Spinal cord (tissue), 10 donors: ENCODE data around the gene TCF25. TPM values are rescaled to one million over a fixed set of nuclear protein-coding genes. Genes with fewer than 3 reads are reported as not detected.
A peak's percentile ranks its signal among the peaks of the same experiment; 100 is the strongest.
"Not testable (repeated sequence)": the region's sequence is repeated elsewhere in the genome, so short reads cannot be mapped to it uniquely, and the experiment has no call there.

Experiments used
- DNase-seq, 6 donors: peaks; one replicate each; pipeline versions ENCODE4 v3.0.0 to v3.0.0-alpha.2; 2013 to 2015; ENCODE audit warnings: low spot score in 6 of 6, low read depth in 4 of 6
- H3K27ac ChIP-seq: one replicate; pipeline ENCODE4 v1.5.1; 2013; ENCODE audit warnings: low read depth, low read length, control low read depth
- H3K27me3 ChIP-seq: one replicate; pipeline ENCODE4 v1.6.1; 2013; ENCODE audit warnings: low read length; ENCODE audit not compliant: control insufficient read depth, insufficient read depth
- H3K36me3 ChIP-seq: one replicate; pipeline ENCODE4 v1.6.1; 2013; ENCODE audit warnings: low read length; ENCODE audit not compliant: control insufficient read depth, insufficient read depth
- H3K4me1 ChIP-seq: one replicate; pipeline ENCODE4 v1.6.1; 2013; ENCODE audit warnings: low read length; ENCODE audit not compliant: control insufficient read depth, insufficient read depth
- H3K4me3 ChIP-seq: one replicate; pipeline ENCODE4 v1.5.1; 2013; ENCODE audit warnings: low read depth, low read length, control low read depth
- H3K9me3 ChIP-seq: one replicate; pipeline ENCODE4 v1.6.1; 2013; ENCODE audit warnings: low read length; ENCODE audit not compliant: control insufficient read depth, insufficient read depth
- WGBS: methylation state at CpG from one replicate; pipeline ENCODE4 v1.1.5; 2013; ENCODE audit warnings: missing lambda C conversion rate; ENCODE audit not compliant: insufficient coverage; 5-methylcytosine and 5-hydroxymethylcytosine counted together
- polyA plus RNA-seq, 2 donors: library from polyadenylated mRNA; unstranded; fragments of 120-200 nt; gene quantifications; one replicate each; pipeline ENCODE4 v1.2.1, GENCODE V29; 2013; ENCODE audit not compliant: insufficient read length in 2 of 2
- total RNA-seq, 2 donors: library from RNA; depleted of rRNA in 1 of 2; stranded (reverse); fragments of 120-200 nt in 1 of 2; fragments of >200 nt in 1 of 2; gene quantifications; one replicate each; pipeline versions ENCODE4 v1.2.3 to v1.2.4, GENCODE V29; 2013 to 2014
- donor health status: healthy.

TCF25 gene
- total and polyA plus RNA-seq, 4 donors, result 114 to 240 (median 175) TPM

- no peak for DNase-seq
- Histone ChIP-seq H3K4me3 (no peak overlapping the region), H3K27ac (no peak overlapping the region), H3K4me1 (peaks cover 28% of the 10 kb centered on the region), H3K9me3 (no peaks in the 10 kb centered on the region), H3K27me3 (no peaks in the 10 kb centered on the region), H3K36me3 (peaks cover 31% of the 10 kb centered on the region)
- 84% methylated on average over 14 of the region's 17 CpGs for WGBS
Measured at GRCh38 chr16:89829630-89830437, 43.6 kb upstream of the TCF25 start.

GRCh38 chr16:89831810-89832328, 41.5 kb upstream of the TCF25 start:
- peaks cover 26% of the 10 kb centered on the region for H3K4me1 ChIP-seq
- no peak overlapping the region for H3K27ac ChIP-seq
- H3K4me3 ChIP-seq, result no peak overlapping the region
- WGBS, result 93% methylated on average over 25 of the region's 25 CpGs
- DNase-seq, result no peak
- no peaks in the 10 kb centered on the region for H3K9me3 ChIP-seq
- H3K27me3 ChIP-seq, result no peaks in the 10 kb centered on the region
- peaks cover 44% of the 10 kb centered on the region for H3K36me3 ChIP-seq

GRCh38 chr16:89833664-89834363, 39.6 kb upstream of the TCF25 start:
- WGBS, result 92% methylated on average over 39 of the region's 39 CpGs

DNA sequence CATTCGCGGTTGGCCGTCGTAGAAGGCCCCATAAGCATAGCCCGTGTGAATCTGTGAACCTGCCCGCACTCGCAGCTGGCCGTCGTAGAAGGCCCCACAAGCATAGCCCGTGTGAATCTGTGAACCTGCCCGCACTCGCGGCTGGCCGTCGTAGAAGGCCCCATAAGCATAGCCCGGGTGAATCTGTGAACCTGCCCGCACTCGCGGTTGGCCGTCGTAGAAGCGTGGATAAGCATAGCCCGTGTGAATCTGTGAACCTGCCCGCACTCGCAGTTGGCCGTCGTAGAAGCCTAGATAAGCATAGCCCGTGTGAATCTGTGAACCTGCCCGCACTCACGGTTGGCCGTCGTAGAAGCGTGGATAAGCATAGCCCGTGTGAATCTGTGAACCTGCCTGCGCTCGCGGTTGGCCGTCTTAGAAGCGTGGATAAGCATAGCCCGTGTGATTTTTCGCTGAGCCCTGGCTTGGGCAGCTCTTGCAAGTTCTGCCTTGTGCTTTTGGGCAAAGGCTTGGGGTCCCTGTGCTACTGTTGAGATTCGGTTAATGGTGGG, 38.5 kb upstream of the TCF25 start:
- DNase-seq, H3K9me3 ChIP-seq, H3K27me3 ChIP-seq, H3K4me3 ChIP-seq, H3K27ac ChIP-seq: not testable (repeated sequence)
- Histone ChIP-seq H3K36me3 (peaks cover 62% of the 10 kb centered on the region), H3K4me1 (peaks cover 10% of the 10 kb centered on the region)
- 98% methylated on average over 41 of the region's 42 CpGs for WGBS

More at GRCh38 chr16:89833664-89834363, 39.6 kb upstream of the TCF25 start:
- not testable (repeated sequence) for H3K27ac ChIP-seq, H3K9me3 ChIP-seq, DNase-seq, H3K4me3 ChIP-seq, H3K27me3 ChIP-seq
- H3K4me1 ChIP-seq, result peaks cover 21% of the 10 kb centered on the region
- peaks cover 59% of the 10 kb centered on the region for H3K36me3 ChIP-seq

GRCh38 chr16:89836484-89836883, 36.9 kb upstream of the TCF25 start:
- DNase-seq, H3K9me3 ChIP-seq, H3K27ac ChIP-seq, H3K4me1 ChIP-seq, H3K27me3 ChIP-seq, H3K4me3 ChIP-seq: not testable (repeated sequence)
- H3K36me3 ChIP-seq, result peaks cover 63% of the 10 kb centered on the region
- 60% methylated on average over 1 of the region's 15 CpGs for WGBS

- no peak overlapping the region for H3K4me3 ChIP-seq
- H3K36me3 ChIP-seq, result peaks cover 57% of the 10 kb centered on the region
Measured at GRCh38 chr16:89837014-89837546, 36.3 kb upstream of the TCF25 start.

DNA sequence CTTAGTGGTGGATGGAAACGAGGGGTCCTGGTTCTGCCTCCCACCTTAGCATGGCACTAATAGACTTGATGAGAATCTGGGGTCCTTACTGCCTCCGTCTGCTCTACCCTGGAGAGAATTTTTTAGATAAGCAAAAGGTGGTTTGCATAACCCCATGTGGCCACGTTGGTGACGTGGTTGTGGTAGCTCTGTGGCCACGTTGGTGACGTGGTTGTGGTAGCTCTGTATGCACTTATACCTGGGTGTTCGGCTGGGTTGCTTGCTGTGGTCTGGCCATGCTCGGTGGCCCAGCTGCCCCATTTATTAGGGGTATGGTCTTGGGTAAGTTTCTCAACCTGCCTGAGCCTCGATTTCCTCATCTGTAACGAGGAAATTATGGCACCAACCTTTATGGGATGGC, 32.1 kb upstream of the TCF25 start:
- DNase-seq, result no peak
- Histone ChIP-seq H3K4me1 (peaks cover 7% of the 10 kb centered on the region), H3K4me3 (no peak overlapping the region), H3K27ac (no peak overlapping the region), H3K36me3 (peaks cover 50% of the 10 kb centered on the region), H3K9me3 (no peaks in the 10 kb centered on the region), H3K27me3 (no peaks in the 10 kb centered on the region)
- 93% methylated on average over 8 of the region's 10 CpGs for WGBS

More at GRCh38 chr16:89837014-89837546, 36.3 kb upstream of the TCF25 start:
- Histone ChIP-seq H3K9me3 (no peaks in the 10 kb centered on the region), H3K4me1 (peaks cover 7% of the 10 kb centered on the region), H3K27ac (no peak overlapping the region), H3K27me3 (no peaks in the 10 kb centered on the region)
- DNase-seq, result no peak
- WGBS, result 89% methylated on average over 17 of the region's 17 CpGs

GRCh38 chr16:89842471-89843408, 30.7 kb upstream of the TCF25 start:
- DNase-seq, result peak in 1 of 6 donors; percentile 5
- Histone ChIP-seq H3K4me1 (peaks cover under 1% of the 10 kb centered on the region), H3K27ac (no peak overlapping the region), H3K27me3 (no peaks in the 10 kb centered on the region), H3K9me3 (no peaks in the 10 kb centered on the region), H3K36me3 (peaks cover 43% of the 10 kb centered on the region), H3K4me3 (no peak overlapping the region)
- 80% methylated on average over 23 of the region's 26 CpGs for WGBS
